HepG2 (cell line): Measurements from ENCODE around the gene NIPAL3. TPM values are rescaled to one million over a fixed set of nuclear protein-coding genes. Genes with fewer than 3 reads are reported as not detected.

ENCODE experiments used
- ATAC-seq: fragments of 200-7000 bp; cut with Tn5 transposase; 3 replicates; pipeline ENCODE4 v1.9.1; 2020; ENCODE audit warnings: mild to moderate bottlenecking, moderate library complexity
- BruUV-seq: library from RNA; stranded (reverse); fragments of 400-500 nt; replicated peaks from 2 replicates; lab custom pipeline; 2021; lab: Mats Ljungman, UMichigan
- CTCF ChIA-PET: fragments of 300-600 bp; formaldehyde crosslinking; extraction: SDS; loops from one replicate; lab custom pipeline; 2021; ENCODE audit warnings: low total read pairs, inconsistent platforms, low intra/inter-chr PET ratio; lab: Yijun Ruan, JAX
- POLR2A ChIA-PET: fragments of 350-600 bp; sonication (Branson Sonifier 250); formaldehyde crosslinking; loops from one replicate; lab custom pipeline; 2020; ENCODE audit warnings: antibody characterized with exemption, inconsistent platforms; lab: Yijun Ruan, JAX
- DNase-seq: peaks from one replicate; pipeline ENCODE4 v3.0.0-alpha.2; 2015; ENCODE audit warnings: low spot score
- FAIRE-seq: peaks from 3 replicates; lab custom pipeline; 2011; peaks lifted over from hg19 to GRCh38; lab: Jason Lieb, UNC
- H2AFZ ChIP-seq: one replicate; pipeline ENCODE4 v1.6.1; 2011; ENCODE audit warnings: low read length, inconsistent platforms
- H3K27ac ChIP-seq: fragments of 300-600 bp; 3 replicates; pipeline ENCODE4 v1.8.0; 2011; ENCODE audit warnings: mixed run types, mild to moderate bottlenecking, mixed read lengths, low read length, inconsistent platforms; ENCODE audit not compliant: insufficient read depth; ENCODE audit errors: extremely low read length
- H3K27me3 ChIP-seq, 2 experiments: fragments of 200-600 bp in 1 of 2; 2 replicates in 1 of 2; 3 replicates in 1 of 2; pipeline versions ENCODE4 v1.6.0 to v1.8.0; 2011; ENCODE audit warnings: low read length in 2 of 2, mild to moderate bottlenecking in 2 of 2, moderate library complexity in 2 of 2, inconsistent platforms in 1 of 2; ENCODE audit not compliant: insufficient read depth in 2 of 2, control insufficient read depth in 1 of 2
- H3K36me3 ChIP-seq, 2 experiments: fragments of 200-600 bp in 1 of 2; replicated peaks in 1 of 2; 2 replicates in 1 of 2; 3 replicates in 1 of 2; pipeline versions ENCODE4 v1.5.1 to v1.8.0; 2011; ENCODE audit warnings: low read length in 2 of 2, inconsistent platforms in 1 of 2; ENCODE audit not compliant: insufficient read depth in 2 of 2, control insufficient read depth in 1 of 2
- H3K4me1 ChIP-seq: 2 replicates; pipeline ENCODE4 v1.5.1; 2012; ENCODE audit warnings: low read length, inconsistent platforms; ENCODE audit not compliant: insufficient read depth
- H3K4me2 ChIP-seq: 2 replicates; pipeline ENCODE4 v1.6.0; 2011; ENCODE audit warnings: low read depth, low read length, inconsistent platforms
- H3K4me3 ChIP-seq, 3 experiments: fragments of 200-600 bp in 1 of 3; sonication (generic), shearing (Covaris generic) in 1 of 3; replicated peaks in 1 of 3; 2 replicates each; pipeline ENCODE4 v1.5.1; 2011 to 2016; ENCODE audit warnings: low read length in 3 of 3, inconsistent platforms in 2 of 3, low read depth in 2 of 3, mild to moderate bottlenecking in 2 of 3, control low read depth in 1 of 3, mixed read lengths in 1 of 3; ENCODE audit not compliant: insufficient read depth in 1 of 3
- H3K79me2 ChIP-seq: one replicate; pipeline ENCODE4 v1.6.1; 2011; ENCODE audit warnings: low read length, inconsistent platforms; ENCODE audit not compliant: insufficient read depth
- H3K9ac ChIP-seq: 2 replicates; pipeline ENCODE4 v1.6.0; 2011; ENCODE audit warnings: mild to moderate bottlenecking, low read depth, low read length, inconsistent platforms; ENCODE audit not compliant: insufficient read depth
- H3K9me3 ChIP-seq: 2 replicates; pipeline ENCODE4 v1.5.1; 2012; ENCODE audit warnings: mild to moderate bottlenecking, low read length
- H4K20me1 ChIP-seq: 2 replicates; pipeline ENCODE4 v1.6.0; 2011; ENCODE audit warnings: inconsistent platforms, mild to moderate bottlenecking, low read length, moderate library complexity; ENCODE audit not compliant: insufficient read depth
- CHCHD3 ChIP-seq: sonication (generic); formaldehyde crosslinking; IDR thresholded peaks from 2 replicates; pipeline ENCODE4 v1.8.0; 2022; ENCODE audit warnings: mild to moderate bottlenecking, missing genetic modification reagents, moderate library complexity
- CTCF ChIP-seq: sonication (generic); formaldehyde crosslinking; IDR thresholded peaks from 2 replicates; pipeline ENCODE4 v1.5.0; 2020; ENCODE audit warnings: mild to moderate bottlenecking, missing genetic modification reagents, moderate library complexity
- ELF4 ChIP-seq: sonication (generic); formaldehyde crosslinking; IDR thresholded peaks from 2 replicates; pipeline ENCODE4 v1.5.0; 2020; ENCODE audit warnings: missing genetic modification reagents, mild to moderate bottlenecking, moderate library complexity, borderline replicate concordance
- ERF ChIP-seq: IDR thresholded peaks from 2 replicates; pipeline ENCODE4 v1.6.1; 2018; ENCODE audit warnings: missing biosample characterization, missing genetic modification reagents
- FOXO1 ChIP-seq: sonication (generic); formaldehyde crosslinking; IDR thresholded peaks from 2 replicates; pipeline ENCODE4 v1.4.0; 2020; ENCODE audit warnings: missing genetic modification reagents
- MXI1 ChIP-seq: IDR thresholded peaks from 3 replicates; pipeline ENCODE4 v1.6.1; 2012; ENCODE audit warnings: low read depth, low read length, inconsistent platforms, borderline replicate concordance
- TBP ChIP-seq: sonication (generic); formaldehyde crosslinking; IDR thresholded peaks from 2 replicates; pipeline ENCODE4 v1.5.0; 2020; ENCODE audit warnings: missing genetic modification reagents
- ZC3H4 ChIP-seq: sonication (generic); formaldehyde crosslinking; IDR thresholded peaks from 2 replicates; pipeline ENCODE4 v1.4.0; 2020; ENCODE audit warnings: missing genetic modification reagents, borderline replicate concordance
- ZNF282 ChIP-seq: fragments of 450-650 bp; IDR thresholded peaks from 2 replicates; pipeline ENCODE4 v1.6.1; 2018; ENCODE audit not compliant: partially characterized antibody
- ZNF383 ChIP-seq: sonication (generic); formaldehyde crosslinking; IDR thresholded peaks from 2 replicates; pipeline ENCODE4 v1.4.0; 2020; ENCODE audit warnings: missing genetic modification reagents, mild to moderate bottlenecking, borderline replicate concordance
- ZNF850 ChIP-seq: sonication (generic); formaldehyde crosslinking; conservative IDR thresholded peaks from 2 replicates; pipeline ENCODE4 v1.9.0; 2021; ENCODE audit warnings: mild to moderate bottlenecking, missing genetic modification reagents
- WGBS: methylation state at CpG from one replicate; pipeline ENCODE4 v1.1.6; 2017; ENCODE audit warnings: low lambda C conversion rate; 5-methylcytosine and 5-hydroxymethylcytosine counted together
- in situ Hi-C: cut with HindIII; loops from 2 replicates; pipeline ENCODE4 v1.10.0; 2017; ENCODE audit warnings: low pct_unique_long_range_greater_than_20kb; ENCODE audit not compliant: extremely low pct_ligation_motif_present
- intact Hi-C: fragments of 100-400 bp; cut with micrococcal nuclease; formaldehyde crosslinking; loops from one replicate; pipeline ENCODE4 v1.10.0; 2022; ENCODE audit not compliant: unreplicated experiment
- polyA plus RNA-seq, 8 experiments: library from polyadenylated mRNA; depleted of rRNA in 3 of 8; stranded (reverse) in 7 of 8; unstranded in 1 of 8; fragments of >200 nt; fragmentation: Illumina TruSeq in 4 of 8; extraction: Trizol in 4 of 8; gene quantifications; 2 replicates each; pipeline versions ENCODE4 v1.2.1 to v1.2.3, GENCODE V29; 2011 to 2016; ENCODE audit warnings: low read depth in 4 of 8, missing spikeins in 1 of 8, mixed read lengths in 1 of 8; ENCODE audit not compliant: insufficient read depth in 1 of 8
- total RNA-seq, 5 experiments: library from RNA; depleted of rRNA; stranded (reverse); fragments of >200 nt; fragmentation: Illumina TruSeq; extraction: Trizol; gene quantifications; 2 replicates each; pipeline ENCODE4 v1.2.3, GENCODE V29; 2016; ENCODE audit warnings: low read depth in 1 of 5
- TF ChIP-seq, protein P1 (sequence below): sonication (generic); formaldehyde crosslinking; IDR thresholded peaks from 2 replicates; pipeline ENCODE4 v1.4.0; 2020; ENCODE audit warnings: mild to moderate bottlenecking, missing genetic modification reagents
- TF ChIP-seq, protein P2 (sequence below): sonication (generic); formaldehyde crosslinking; IDR thresholded peaks from 2 replicates; pipeline ENCODE4 v1.8.0; 2022; ENCODE audit warnings: mild to moderate bottlenecking, missing genetic modification reagents
- TF ChIP-seq, protein P3 (sequence below): sonication (generic); formaldehyde crosslinking; IDR thresholded peaks from 2 replicates; pipeline ENCODE4 v1.4.0; 2020; ENCODE audit warnings: mild to moderate bottlenecking, missing genetic modification reagents

The NIPAL3 gene
- total and polyA plus RNA-seq, 2 of the 13 experiments (the other 11 are each of a cell fraction or from before 2014, with no cell fraction given), result 5.6 to 8.6 TPM

GRCh38 chr1:24373710-24374109 lies 41.9 kb upstream of the NIPAL3 start:
- no peak overlapping the region for H3K9ac ChIP-seq
- ChIA-PET POLR2A (no interaction called here), CTCF (no interaction called here)
- H3K27ac ChIP-seq, result no peak overlapping the region
- TF ChIP-seq MXI1 (no peak), ZNF850 (CRISPR knock-in tag) (no peak), CHCHD3 (CRISPR knock-in tag) (no peak), FOXO1 (CRISPR knock-in tag) (no peak), ERF (CRISPR knock-in tag) (no peak), TBP (CRISPR knock-in tag) (no peak), ZC3H4 (no peak), ELF4 (CRISPR knock-in tag) (no peak), CTCF (CRISPR knock-in tag) (no peak), ZNF383 (no peak), ZNF282 (no peak)
- TF ChIP-seq, protein P1, sequence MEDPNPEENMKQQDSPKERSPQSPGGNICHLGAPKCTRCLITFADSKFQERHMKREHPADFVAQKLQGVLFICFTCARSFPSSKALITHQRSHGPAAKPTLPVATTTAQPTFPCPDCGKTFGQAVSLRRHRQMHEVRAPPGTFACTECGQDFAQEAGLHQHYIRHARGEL (CRISPR knock-in tag), result no peak
- TF ChIP-seq, protein P2, sequence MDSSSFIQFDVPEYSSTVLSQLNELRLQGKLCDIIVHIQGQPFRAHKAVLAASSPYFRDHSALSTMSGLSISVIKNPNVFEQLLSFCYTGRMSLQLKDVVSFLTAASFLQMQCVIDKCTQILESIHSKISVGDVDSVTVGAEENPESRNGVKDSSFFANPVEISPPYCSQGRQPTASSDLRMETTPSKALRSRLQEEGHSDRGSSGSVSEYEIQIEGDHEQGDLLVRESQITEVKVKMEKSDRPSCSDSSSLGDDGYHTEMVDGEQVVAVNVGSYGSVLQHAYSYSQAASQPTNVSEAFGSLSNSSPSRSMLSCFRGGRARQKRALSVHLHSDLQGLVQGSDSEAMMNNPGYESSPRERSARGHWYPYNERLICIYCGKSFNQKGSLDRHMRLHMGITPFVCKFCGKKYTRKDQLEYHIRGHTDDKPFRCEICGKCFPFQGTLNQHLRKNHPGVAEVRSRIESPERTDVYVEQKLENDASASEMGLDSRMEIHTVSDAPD (CRISPR knock-in tag), result no peak
- TF ChIP-seq, protein P3, sequence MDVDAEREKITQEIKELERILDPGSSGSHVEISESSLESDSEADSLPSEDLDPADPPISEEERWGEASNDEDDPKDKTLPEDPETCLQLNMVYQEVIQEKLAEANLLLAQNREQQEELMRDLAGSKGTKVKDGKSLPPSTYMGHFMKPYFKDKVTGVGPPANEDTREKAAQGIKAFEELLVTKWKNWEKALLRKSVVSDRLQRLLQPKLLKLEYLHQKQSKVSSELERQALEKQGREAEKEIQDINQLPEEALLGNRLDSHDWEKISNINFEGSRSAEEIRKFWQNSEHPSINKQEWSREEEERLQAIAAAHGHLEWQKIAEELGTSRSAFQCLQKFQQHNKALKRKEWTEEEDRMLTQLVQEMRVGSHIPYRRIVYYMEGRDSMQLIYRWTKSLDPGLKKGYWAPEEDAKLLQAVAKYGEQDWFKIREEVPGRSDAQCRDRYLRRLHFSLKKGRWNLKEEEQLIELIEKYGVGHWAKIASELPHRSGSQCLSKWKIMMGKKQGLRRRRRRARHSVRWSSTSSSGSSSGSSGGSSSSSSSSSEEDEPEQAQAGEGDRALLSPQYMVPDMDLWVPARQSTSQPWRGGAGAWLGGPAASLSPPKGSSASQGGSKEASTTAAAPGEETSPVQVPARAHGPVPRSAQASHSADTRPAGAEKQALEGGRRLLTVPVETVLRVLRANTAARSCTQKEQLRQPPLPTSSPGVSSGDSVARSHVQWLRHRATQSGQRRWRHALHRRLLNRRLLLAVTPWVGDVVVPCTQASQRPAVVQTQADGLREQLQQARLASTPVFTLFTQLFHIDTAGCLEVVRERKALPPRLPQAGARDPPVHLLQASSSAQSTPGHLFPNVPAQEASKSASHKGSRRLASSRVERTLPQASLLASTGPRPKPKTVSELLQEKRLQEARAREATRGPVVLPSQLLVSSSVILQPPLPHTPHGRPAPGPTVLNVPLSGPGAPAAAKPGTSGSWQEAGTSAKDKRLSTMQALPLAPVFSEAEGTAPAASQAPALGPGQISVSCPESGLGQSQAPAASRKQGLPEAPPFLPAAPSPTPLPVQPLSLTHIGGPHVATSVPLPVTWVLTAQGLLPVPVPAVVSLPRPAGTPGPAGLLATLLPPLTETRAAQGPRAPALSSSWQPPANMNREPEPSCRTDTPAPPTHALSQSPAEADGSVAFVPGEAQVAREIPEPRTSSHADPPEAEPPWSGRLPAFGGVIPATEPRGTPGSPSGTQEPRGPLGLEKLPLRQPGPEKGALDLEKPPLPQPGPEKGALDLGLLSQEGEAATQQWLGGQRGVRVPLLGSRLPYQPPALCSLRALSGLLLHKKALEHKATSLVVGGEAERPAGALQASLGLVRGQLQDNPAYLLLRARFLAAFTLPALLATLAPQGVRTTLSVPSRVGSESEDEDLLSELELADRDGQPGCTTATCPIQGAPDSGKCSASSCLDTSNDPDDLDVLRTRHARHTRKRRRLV (CRISPR knock-in tag), result no peak
- H2AFZ ChIP-seq, result no peak overlapping the region
- ATAC-seq (no peak), FAIRE-seq (no peak), DNase-seq (no peak)
- intact Hi-C loops, result no loop called here
- in situ Hi-C loops, result no loop called here
- H3K4me2 ChIP-seq, result no peak overlapping the region
- no TSS peak for BruUV-seq
- WGBS, result 88% methylated on average over 8 of the region's 8 CpGs
- no peaks in the 10 kb centered on the region for H3K79me2 ChIP-seq
- no peaks in the 10 kb centered on the region for H3K27me3 ChIP-seq
- no peak overlapping the region for H3K4me3 ChIP-seq
- no peaks in the 10 kb centered on the region for H3K4me1 ChIP-seq
- no peaks in the 10 kb centered on the region for H3K9me3 ChIP-seq
- no peaks in the 10 kb centered on the region for H3K36me3 ChIP-seq
- H4K20me1 ChIP-seq, result no peaks in the 10 kb centered on the region
